GM19324 (cell line): Measurements from ENCODE around the gene CX3CL1.
"Not testable (repeated sequence)": the region's sequence is repeated elsewhere in the genome, so short reads cannot be mapped to it uniquely, and the experiment has no call there.

Source experiments
- ATAC-seq: cut with Tn5 transposase; IDR thresholded peaks from one replicate; pipeline ENCODE4 v1.9.1; 2021; ENCODE audit warnings: mild to moderate bottlenecking, moderate library complexity; ENCODE audit not compliant: unreplicated experiment, low FRiP score

The CX3CL1 gene

GRCh38 chr16:57356547-57356946 is 15.7 kb upstream of the CX3CL1 start:
- no peak for ATAC-seq

DNA sequence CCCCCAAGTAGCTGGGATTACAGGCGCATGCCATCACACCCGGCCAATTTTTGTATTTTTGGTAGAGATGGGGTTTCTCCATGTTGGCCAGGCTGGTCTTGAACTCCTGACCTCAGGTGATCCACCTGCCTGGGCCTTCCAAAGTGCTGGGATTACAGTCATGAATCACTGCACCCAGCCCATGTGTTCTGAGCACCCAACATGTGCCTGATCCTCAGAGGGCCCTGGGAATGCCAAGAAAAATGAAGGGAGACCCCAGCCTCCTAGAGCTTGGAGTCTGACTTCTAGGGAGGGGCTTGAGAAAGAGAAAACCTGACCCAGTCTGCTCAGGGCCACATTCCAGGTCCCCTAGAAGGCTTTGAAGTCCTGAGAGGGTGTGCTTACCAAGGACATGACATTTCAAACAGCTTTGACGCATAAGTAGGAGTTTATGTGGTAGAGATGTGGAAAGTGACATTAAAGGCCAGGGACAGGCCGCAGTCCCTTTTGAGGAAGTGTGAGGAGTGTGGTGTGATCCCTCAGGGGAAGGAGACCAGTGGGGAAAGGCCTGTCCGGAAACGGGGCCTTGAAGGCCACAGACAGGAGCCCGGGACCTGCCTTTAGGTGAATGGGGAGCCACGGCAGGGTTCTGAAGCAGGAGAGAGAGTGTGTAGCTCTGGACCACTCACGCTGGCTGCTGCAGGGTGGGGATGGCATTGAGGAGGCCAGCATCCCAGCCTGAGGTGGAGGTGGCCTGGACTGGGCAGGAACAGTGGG is 14.8 kb upstream of the CX3CL1 start:
- ATAC-seq: no peak

GRCh38 chr16:57358086-57358420 is 14.2 kb upstream of the CX3CL1 start:
- no peak for ATAC-seq

DNA sequence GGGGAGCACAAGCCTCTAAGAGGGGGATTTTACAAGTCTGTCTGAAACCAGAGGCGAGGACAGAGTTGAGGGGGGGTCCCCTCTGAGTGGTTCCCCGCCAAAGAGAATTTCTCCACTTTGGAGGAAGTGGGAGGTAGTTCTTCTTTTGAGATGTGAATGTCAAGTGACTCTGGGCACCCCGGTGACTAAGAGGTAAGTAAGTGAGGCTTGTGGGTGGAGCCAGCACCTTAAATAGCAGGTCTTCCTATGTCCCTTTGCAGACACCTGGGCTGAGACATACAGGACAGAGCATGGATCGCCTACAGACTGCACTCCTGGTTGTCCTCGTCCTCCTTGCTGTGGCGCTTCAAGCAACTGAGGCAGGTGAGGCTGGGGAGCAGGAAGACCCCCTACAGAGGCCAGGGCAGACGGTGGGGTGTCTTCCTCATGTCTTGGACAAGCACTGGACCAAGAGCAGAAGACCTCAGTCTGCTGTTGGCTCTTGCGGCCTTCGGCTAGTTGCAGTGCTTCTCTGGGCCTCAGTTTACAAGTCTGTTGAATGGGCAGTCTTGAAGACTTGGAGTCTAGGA is 13.7 kb upstream of the CX3CL1 start, which contains the start of gene CCL22:
Gene CCL22 (plus strand): TSS at position 257 of the 569 bp plus-strand sequence. CDS start 34 bp downstream, at position 291.
- no peak for ATAC-seq

DNA sequence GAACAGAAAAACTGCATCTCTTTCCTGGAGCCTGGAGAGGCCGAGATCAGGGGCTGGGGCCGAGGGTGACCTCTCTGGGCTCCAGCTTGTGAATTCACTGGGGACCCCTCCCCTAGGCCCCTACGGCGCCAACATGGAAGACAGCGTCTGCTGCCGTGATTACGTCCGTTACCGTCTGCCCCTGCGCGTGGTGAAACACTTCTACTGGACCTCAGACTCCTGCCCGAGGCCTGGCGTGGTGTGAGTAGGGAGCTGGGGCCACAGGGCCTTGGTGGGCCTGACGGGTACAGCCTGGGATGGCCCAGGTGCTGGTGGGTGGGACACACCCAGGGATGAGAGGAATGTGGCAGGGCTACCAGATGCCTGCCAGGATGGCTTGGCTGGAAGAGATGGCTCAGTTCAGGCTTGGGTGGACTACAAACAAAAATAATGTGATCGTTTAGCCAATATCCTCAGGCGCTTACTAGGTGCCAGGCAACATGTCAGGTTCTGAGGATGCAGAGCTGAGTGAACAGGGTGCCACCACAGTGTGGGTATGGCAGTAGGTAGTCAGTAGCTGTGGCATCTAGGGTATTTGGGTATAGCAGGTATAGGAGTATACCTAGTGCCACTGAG is 11.9 kb upstream of the CX3CL1 start:
- ATAC-seq: no peak

DNA sequence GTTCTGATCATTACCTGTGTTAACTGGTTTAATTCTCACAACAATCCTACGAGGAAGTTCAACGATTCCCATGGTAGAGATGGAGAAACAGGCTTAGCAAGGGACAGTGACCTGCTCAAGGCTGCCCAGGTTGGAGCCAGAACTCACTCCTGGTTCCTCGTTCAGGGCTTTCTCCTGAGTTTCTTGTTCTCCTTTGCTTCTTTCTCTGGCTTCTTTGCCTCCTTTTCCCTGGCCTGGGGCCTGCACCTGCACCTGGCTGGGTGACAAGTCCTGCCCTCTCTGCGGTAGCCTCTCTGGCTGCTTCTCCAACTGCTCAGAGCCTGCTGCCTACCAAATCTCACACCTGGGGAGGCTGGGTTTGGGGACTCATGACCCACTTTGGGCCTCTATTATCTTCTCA is 10.9 kb upstream of the CX3CL1 start:
- ATAC-seq: no peak

DNA sequence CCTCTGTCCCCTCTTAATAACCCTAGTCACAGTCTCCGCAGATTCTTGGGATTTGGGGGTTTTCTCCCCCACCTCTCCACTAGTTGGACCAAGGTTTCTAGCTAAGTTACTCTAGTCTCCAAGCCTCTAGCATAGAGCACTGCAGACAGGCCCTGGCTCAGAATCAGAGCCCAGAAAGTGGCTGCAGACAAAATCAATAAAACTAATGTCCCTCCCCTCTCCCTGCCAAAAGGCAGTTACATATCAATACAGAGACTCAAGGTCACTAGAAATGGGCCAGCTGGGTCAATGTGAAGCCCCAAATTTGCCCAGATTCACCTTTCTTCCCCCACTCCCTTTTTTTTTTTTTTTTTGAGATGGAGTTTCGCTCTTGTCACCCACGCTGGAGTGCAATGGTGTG is 8.1 kb upstream of the CX3CL1 start:
- ATAC-seq: no peak

- no peak for ATAC-seq
These were observed 5.7 kb upstream of the CX3CL1 start for GRCh38 chr16:57366544-57367040.

- no peak for ATAC-seq
These were observed 5.1 kb upstream of the CX3CL1 start for GRCh38 chr16:57367116-57367752.

DNA sequence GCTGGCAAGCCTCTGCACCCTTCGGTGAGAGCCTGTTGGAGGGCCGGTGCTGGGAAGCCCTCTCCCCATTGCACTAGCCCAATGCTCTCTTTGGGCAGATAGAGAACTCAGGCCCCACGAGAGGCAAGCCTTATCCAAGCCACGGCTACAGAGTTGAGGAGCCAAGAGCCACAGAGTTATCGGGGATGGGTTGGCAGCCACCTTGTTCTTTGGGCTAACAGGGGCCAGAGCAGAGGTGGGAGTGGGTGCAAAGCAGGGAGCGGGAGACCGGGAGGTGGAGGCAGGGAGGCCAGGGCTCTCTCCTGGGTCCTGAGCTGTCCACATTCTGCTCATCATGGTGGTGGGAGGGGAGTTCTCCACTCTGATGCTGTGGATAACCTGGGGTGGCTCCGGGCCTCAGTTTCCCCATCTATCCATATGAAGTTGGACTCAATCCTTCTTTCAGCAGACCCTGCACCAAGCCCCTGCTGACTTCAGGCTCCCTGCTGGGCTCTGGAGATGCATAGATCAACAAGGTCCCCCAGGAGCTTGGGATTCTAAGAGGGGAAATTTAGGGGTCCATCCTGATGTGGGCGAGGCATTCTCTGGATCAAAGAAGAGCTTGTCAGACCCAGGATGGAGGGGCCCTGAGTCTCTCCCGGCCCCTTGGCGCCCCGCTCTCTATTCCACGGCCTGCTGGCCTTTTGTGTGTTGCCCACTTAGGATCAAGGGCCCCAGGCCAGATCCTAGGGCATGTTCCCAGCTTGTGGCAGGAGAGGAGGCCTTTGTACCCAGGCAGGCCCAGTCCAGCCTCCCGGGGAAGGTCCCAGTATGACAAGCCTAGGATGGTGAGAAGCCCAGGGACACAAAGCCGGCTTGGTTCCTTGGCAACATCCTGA is 557 bp upstream of the CX3CL1 start:
- no peak for ATAC-seq

DNA sequence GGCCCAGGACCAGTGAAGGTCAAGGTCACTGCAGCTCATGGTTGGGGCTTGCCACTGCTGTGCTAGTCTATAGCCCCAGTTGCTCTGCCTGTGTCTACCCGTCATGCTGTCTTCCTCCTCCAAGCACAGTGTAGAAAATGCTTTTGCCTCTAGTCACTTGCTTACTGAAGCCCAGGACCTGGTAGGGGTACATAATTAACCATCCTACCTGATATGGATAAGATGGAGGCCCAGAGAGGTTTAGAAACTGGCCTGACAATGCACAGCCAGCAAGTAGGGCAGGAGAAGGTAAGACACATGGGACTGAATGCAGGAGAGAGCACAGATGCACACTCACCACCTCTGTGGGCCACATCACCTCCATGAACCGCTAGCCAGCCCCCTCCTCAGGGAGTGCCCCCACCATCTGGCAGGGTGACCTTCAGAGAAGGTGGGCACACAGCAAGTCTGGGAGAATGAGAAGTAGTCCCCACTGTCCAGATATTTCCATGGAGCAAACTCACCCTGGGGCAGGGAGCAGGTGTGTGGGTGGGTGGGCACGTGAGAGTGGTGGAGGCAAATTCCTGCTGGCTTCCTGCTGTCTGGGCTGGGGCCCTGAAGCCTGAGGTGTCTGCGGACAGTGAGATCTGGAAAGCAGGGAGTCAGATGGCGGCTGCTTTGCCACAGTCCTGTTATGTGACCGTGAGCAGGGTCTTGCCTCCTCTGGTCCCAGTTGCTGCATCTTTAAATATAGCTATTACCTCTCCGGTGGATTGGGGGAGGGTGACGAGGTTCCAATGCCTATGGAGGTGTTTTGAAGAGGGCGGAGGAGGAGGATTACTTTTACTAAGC is 1.0 kb downstream of the CX3CL1 start:
- no peak for ATAC-seq

DNA sequence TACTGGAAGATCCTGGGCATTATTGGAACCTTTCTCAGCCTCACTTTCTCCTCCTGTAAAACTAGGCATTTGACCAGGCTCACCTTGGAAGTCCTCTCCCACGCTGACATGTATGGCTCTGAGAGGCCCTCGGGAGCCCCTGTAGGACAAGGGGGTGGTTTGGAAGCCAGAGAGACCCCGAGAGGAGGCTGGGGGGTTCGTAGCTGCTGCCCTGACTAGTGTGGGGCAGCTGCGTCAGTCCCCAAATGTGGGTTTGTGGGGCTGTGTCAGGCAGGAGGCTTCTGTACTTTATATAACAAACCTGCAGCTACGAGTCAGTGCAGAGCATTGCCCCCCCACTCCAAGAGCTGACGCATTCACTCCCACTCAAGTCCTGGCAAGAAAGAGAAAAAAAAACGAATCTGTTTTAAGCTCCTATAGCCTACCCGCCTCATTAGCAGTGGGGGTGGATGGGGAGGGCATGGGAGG is 1.8 kb downstream of the CX3CL1 start:
- ATAC-seq: no peak

DNA sequence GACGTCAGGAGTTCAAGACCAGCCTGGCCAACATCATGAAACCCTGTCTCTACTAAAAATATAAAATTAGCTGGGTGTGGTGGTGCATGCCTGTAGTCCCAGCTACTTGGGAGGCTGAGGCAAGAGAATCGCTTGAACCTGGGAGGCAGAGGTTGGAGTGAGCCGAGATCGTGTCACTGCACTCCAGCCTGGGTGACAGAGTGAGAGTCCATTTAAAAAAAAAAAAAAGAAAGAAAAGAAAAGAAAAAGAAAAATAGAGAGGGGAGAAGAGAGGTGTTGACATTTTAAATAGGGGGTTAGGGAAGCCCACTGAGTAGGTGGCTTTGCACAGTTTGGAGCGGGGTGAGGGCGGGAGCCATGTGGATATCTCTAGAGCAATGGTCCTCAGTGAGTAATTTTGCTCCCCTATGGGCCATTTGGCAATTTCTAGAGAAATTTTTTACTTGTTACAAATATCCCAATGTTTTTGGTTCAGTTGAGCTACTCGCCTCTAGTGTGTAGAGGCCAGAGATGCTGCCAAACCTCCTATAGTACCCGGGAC is 2.7 kb downstream of the CX3CL1 start:
- not testable (repeated sequence) for ATAC-seq

DNA sequence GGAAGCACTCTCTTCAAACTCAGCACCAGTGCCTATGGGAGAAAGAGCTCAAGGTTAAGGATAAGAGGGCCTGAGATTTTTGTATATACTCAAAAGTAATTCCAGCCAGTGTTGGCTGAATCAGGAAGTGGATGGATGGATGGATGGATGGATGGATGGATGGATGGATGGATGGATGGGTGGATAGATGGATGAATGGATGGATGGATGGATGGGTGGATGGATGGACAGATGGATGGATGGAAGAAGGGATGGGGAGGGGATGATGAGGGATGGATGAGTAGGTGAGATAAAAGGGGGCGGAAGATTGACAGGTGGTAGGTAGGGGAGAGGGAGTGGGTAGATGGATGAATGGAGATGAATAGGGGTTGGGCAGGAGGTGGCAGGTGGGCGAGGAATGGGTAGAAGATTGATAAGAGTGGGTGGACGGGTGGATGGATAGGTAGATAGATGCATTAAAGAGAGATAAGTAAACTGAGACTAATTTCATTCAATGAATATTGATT is 4.1 kb downstream of the CX3CL1 start:
- ATAC-seq: no peak

DNA sequence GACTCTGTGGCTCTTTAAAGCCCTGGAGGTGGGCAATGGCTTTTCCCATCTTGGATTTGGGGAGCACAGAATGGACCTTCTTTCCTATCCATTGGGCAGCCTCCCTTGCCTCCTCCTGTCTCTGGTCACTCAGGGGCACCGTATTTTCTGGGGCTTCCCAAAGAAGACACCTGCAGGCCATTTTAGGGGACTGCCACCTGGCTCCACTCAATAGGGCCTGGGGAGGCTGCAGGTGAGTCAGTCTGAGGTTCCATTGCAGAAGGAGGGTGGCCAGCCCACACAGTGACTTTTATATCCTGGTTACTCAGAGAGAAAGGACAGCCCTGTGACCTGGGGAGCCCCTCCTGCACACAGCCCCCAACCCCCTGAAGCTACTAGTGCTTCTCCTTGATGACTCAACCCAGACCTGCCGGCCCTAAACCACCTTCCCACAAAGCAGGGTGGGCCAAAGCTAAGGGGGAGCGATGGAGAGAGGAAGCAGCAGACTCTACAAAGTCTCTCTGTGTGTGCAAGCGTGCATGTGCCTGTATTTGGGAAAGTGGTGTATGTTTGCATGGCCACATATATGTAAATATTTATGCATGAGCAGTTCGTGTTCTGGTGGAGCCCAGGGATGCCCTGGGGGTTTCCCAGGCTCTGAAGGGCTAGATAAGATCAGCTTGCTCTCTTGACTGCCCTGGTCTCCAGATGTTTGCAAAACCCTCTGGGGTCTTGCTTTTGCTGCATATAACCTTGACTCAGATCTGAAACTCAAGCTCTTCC is 5.0 kb downstream of the CX3CL1 start:
- peak; percentile 50 for ATAC-seq

GRCh38 chr16:57379579-57379978 is 7.3 kb downstream of the CX3CL1 start:
- no peak for ATAC-seq

GRCh38 chr16:57380671-57381462 is 8.6 kb downstream of the CX3CL1 start:
- ATAC-seq: no peak
